PC-9 (cell line): Measurements from ENCODE around the gene ZNF787. TPM values are rescaled to one million over a fixed set of nuclear protein-coding genes. Genes with fewer than 3 reads are reported as not detected.

ENCODE experiments used
- BruUV-seq: library from RNA; stranded (reverse); fragments of 400-500 nt; replicated peaks from 2 replicates; lab custom pipeline; 2021; lab: Mats Ljungman, UMichigan
- CTCF ChIA-PET: fragments of 300-600 bp; sonication (Branson Sonifier 250); formaldehyde crosslinking; loops from one replicate; lab custom pipeline; 2022; ENCODE audit warnings: antibody characterized with exemption; lab: Charles Lee
- POLR2A ChIA-PET: fragments of 300-600 bp; sonication (Branson Sonifier 250); formaldehyde crosslinking; loops from one replicate; lab custom pipeline; 2022; ENCODE audit warnings: antibody characterized with exemption; ENCODE audit not compliant: unreplicated experiment; lab: Charles Lee
- DNase-seq, 2 experiments: peaks; one replicate each; pipeline versions ENCODE4 v3.0.0 to v3.0.0-alpha.2; 2015 to 2022; ENCODE audit warnings: mixed read lengths in 1 of 2
- H2AFZ ChIP-seq: fragments of 200-600 bp; sonication (generic); 2 replicates; pipeline ENCODE4 v1.8.1; 2017; ENCODE audit warnings: antibody characterized with exemption
- H3F3A ChIP-seq: fragments of 200-600 bp; sonication (generic); 2 replicates; pipeline ENCODE4 v1.8.1; 2017; ENCODE audit warnings: antibody characterized with exemption, mild to moderate bottlenecking, low read depth; ENCODE audit not compliant: insufficient read depth
- H3K27ac ChIP-seq: fragments of 200-600 bp; sonication (generic); 2 replicates; pipeline ENCODE4 v1.6.1; 2016; ENCODE audit warnings: mixed run types
- H3K27me3 ChIP-seq: fragments of 200-600 bp; sonication (generic); 2 replicates; pipeline ENCODE4 v1.6.1; 2016; ENCODE audit warnings: low read depth, mixed run types; ENCODE audit not compliant: insufficient read depth
- H3K36me3 ChIP-seq: fragments of 200-600 bp; sonication (generic); 2 replicates; pipeline ENCODE4 v1.6.1; 2016; ENCODE audit warnings: low read depth, mixed run types
- H3K4me1 ChIP-seq: fragments of 200-600 bp; sonication (generic); replicated peaks from 2 replicates; pipeline ENCODE4 v1.6.1; 2016; ENCODE audit warnings: mixed run types; ENCODE audit not compliant: insufficient read depth
- H3K4me2 ChIP-seq: fragments of 200-600 bp; sonication (generic); 2 replicates; pipeline ENCODE4 v1.6.1; 2017; ENCODE audit warnings: mixed run types
- H3K4me3 ChIP-seq: fragments of 200-600 bp; sonication (generic); 2 replicates; pipeline ENCODE4 v1.6.1; 2016; ENCODE audit warnings: mixed run types
- H3K79me2 ChIP-seq: fragments of 200-600 bp; sonication (generic); 2 replicates; pipeline ENCODE4 v1.6.1; 2017; ENCODE audit warnings: low read depth, mixed run types
- H3K9me2 ChIP-seq: fragments of 200-600 bp; sonication (generic); 2 replicates; pipeline ENCODE4 v1.8.1; 2017; ENCODE audit warnings: mild to moderate bottlenecking; ENCODE audit not compliant: insufficient read depth
- H3K9me3 ChIP-seq: fragments of 200-600 bp; sonication (generic); 2 replicates; pipeline ENCODE4 v1.8.1; 2016; ENCODE audit warnings: low read depth; ENCODE audit not compliant: insufficient read depth
- H4K20me1 ChIP-seq: fragments of 200-600 bp; sonication (generic); 2 replicates; pipeline ENCODE4 v1.8.1; 2017; ENCODE audit not compliant: insufficient read depth
- EZH2 ChIP-seq: fragments of 200-600 bp; sonication (generic); IDR thresholded peaks from 2 replicates; pipeline ENCODE4 v1.8.0; 2017; ENCODE audit warnings: antibody characterized with exemption, low read depth
- intact Hi-C: fragments of 100-400 bp; cut with micrococcal nuclease; formaldehyde crosslinking; loops from one replicate; pipeline ENCODE4 v1.10.0; 2022; ENCODE audit not compliant: unreplicated experiment
- total RNA-seq: library from RNA; stranded (reverse); gene quantifications from 2 replicates; pipeline ENCODE4 v1.2.3, GENCODE V29; 2021
- TF ChIP-seq, protein P1 (sequence below): fragments of 200-600 bp; sonication (generic); conservative IDR thresholded peaks from 2 replicates; pipeline ENCODE4 v1.6.1; 2017; ENCODE audit warnings: mixed run types, antibody characterized with exemption, mild to moderate bottlenecking, moderate library complexity

Gene ZNF787
- total RNA-seq, 1 experiment from 2014 or later: 51.4 TPM

DNA sequence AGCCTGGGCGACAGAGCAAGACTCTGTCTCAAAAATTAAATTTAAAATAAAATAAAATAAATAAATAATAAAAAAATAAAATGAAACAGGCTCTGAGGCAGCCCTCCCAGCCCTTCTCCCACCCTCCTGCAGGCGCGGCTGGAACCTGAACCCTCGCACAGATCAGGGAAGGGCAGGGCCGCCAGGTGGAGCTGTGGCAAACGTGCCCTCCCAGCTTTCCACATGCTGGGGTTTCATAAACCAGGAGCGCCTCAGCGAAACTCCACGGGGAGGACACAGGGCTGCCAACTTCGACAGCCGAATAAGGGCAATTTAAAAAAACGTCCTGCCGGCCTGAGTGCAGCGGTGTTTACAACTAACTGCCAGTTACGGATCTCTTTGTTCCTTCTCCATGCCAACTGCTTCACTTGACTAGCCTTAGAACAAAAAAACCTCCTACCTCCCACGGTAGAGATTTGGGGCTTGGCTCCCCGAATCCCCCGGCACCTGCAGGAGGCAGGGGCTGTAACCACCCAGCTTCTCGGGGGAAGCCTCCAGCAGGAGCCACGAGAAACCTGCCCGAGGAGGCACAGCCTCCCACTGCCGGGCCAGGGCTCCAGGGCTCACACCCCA lies 15.9 kb downstream of the ZNF787 start:
- Histone ChIP-seq H3K4me3 (no peak overlapping the region), H3K27ac (no peak overlapping the region), H3K27me3 (no peaks in the 10 kb centered on the region), H4K20me1 (peaks cover 79% of the 10 kb centered on the region), H3F3A (peaks cover 3% of the 10 kb centered on the region; the same call in 1 of the 2 replicates), H3K4me2 (no peak overlapping the region), H3K36me3 (no peaks in the 10 kb centered on the region; the same call in 1 of the 2 replicates), H3K9me2 (no peaks in the 10 kb centered on the region), H3K79me2 (peaks cover 83% of the 10 kb centered on the region), H3K4me1 (peaks cover 4% of the 10 kb centered on the region), H2AFZ (no peak overlapping the region), H3K9me3 (no peaks in the 10 kb centered on the region)
- TF ChIP-seq, protein P1, sequence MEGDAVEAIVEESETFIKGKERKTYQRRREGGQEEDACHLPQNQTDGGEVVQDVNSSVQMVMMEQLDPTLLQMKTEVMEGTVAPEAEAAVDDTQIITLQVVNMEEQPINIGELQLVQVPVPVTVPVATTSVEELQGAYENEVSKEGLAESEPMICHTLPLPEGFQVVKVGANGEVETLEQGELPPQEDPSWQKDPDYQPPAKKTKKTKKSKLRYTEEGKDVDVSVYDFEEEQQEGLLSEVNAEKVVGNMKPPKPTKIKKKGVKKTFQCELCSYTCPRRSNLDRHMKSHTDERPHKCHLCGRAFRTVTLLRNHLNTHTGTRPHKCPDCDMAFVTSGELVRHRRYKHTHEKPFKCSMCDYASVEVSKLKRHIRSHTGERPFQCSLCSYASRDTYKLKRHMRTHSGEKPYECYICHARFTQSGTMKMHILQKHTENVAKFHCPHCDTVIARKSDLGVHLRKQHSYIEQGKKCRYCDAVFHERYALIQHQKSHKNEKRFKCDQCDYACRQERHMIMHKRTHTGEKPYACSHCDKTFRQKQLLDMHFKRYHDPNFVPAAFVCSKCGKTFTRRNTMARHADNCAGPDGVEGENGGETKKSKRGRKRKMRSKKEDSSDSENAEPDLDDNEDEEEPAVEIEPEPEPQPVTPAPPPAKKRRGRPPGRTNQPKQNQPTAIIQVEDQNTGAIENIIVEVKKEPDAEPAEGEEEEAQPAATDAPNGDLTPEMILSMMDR: peak; percentile 59
- no peak for TF ChIP-seq EZH2
- ChIA-PET POLR2A (no interaction called here), CTCF (interaction anchor here (0.6 kb wide), 1 partner anchor 149 kb away, joined by 3 read pairs; no protein-coding TSS in a partner anchor)
- BruUV-seq: no TSS peak
- intact Hi-C loops: no loop called here
- peak; percentile 22 to 34 for DNase-seq

DNA sequence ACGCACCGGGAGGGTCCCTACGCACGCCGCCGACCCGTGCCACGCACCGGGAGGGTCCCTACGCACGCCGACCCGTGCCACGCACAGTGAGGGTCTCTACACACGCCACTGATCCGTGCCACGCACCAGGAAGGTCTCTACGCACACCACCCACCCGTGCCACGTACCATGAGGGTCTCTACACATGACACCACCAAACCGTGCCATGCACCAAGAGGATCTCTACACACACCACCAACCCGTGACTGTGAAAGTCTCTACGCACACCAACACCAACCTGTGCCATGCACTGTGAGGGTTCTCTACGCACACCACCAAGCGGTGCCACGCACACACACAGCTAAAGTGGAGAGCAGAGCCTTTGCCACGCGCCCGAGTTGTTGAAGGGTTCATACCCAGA lies 16.7 kb downstream of the ZNF787 start:
- DNase-seq: peak in 1 of 2 experiments; percentile 29
- ChIA-PET POLR2A (no interaction called here), CTCF (no interaction called here)
- BruUV-seq: no TSS peak
- Histone ChIP-seq H3K27me3 (no peaks in the 10 kb centered on the region), H3K27ac (no peak overlapping the region), H3K9me2 (no peaks in the 10 kb centered on the region), H2AFZ (no peak overlapping the region), H3K4me2 (no peak overlapping the region), H3K4me3 (no peak overlapping the region), H3K9me3 (no peaks in the 10 kb centered on the region), H3K79me2 (peaks cover 75% of the 10 kb centered on the region), H4K20me1 (peaks cover 79% of the 10 kb centered on the region), H3K4me1 (no peaks in the 10 kb centered on the region), H3K36me3 (no peaks in the 10 kb centered on the region; the same call in 1 of the 2 replicates), H3F3A (0 out of 2 replicates have a peak, but pooled peaks cover 3% of the 10 kb centered on the region)
- intact Hi-C loops: no loop called here
- no peak for TF ChIP-seq EZH2
- TF ChIP-seq, protein P1: no peak

DNA sequence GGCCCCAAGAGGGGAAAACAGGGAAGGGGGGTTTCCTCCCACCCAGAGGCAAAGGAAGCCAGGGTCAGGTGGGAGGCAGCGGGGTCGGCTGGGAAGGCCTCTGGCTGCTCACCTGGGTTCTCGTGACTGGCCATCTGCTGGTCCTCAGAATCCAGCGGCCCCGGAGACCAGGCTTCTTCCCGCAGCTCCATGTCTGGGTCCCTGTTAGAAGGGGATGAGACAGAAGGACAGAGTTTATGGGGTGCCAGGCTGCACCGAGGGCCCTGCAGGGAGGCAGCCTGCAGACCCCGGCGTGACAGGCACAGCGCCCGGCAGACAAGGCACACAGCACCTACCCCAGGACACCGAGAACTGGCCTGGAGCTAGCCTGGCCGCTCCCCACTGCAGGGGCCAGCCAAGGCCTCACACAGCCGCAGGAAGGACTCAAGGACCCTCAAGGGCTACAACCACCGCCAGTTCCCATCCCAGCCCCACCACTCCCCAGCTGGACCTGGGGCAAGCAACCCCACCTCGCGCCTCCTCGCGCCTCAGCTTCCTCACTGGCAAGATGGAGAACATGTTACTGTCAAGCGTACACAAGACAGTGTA lies 18.0 kb downstream of the ZNF787 start:
- Histone ChIP-seq H3K9me2 (no peaks in the 10 kb centered on the region), H2AFZ (no peak overlapping the region), H3K79me2 (peaks cover 67% of the 10 kb centered on the region), H3K27ac (no peak overlapping the region), H3K4me1 (no peaks in the 10 kb centered on the region), H3K36me3 (no peaks in the 10 kb centered on the region; the same call in 1 of the 2 replicates), H3K9me3 (no peaks in the 10 kb centered on the region), H3K4me2 (no peak overlapping the region), H3F3A (0 out of 2 replicates have a peak, but pooled peaks cover 3% of the 10 kb centered on the region), H3K4me3 (no peak overlapping the region), H4K20me1 (peaks cover 73% of the 10 kb centered on the region), H3K27me3 (no peaks in the 10 kb centered on the region)
- DNase-seq: peak in 1 of 2 experiments; percentile 28
- ChIA-PET POLR2A (no interaction called here), CTCF (no interaction called here)
- TF ChIP-seq EZH2: no peak
- TF ChIP-seq, protein P1: no peak
- no TSS peak for BruUV-seq
- intact Hi-C loops: no loop called here
